Glomerular endothelial cell (primary cell): ENCODE results near the gene CAMK1D. TPM values are rescaled to one million over a fixed set of nuclear protein-coding genes. Genes with fewer than 3 reads are reported as not detected.

Source experiments
- DNase-seq: peaks from one replicate; pipeline ENCODE4 v3.0.0-alpha.2; 2011; ENCODE audit warnings: low read depth, low spot score; ENCODE audit errors: extremely low read depth
- total RNA-seq: library from RNA; depleted of rRNA; stranded (reverse); fragments of >200 nt; gene quantifications from 2 replicates; pipeline ENCODE4 v1.2.3, GENCODE V29; 2015

The CAMK1D gene
- total RNA-seq, 1 donor from 2014 or later: 2.0 TPM

- no peak for DNase-seq
These were observed 425.0 kb downstream of the CAMK1D start for GRCh38 chr10:12774204-12774894.

GRCh38 chr10:12777840-12778585, 428.7 kb downstream of the CAMK1D start:
- no peak for DNase-seq

GRCh38 chr10:12780634-12781601, 431.6 kb downstream of the CAMK1D start:
- DNase-seq: no peak

- DNase-seq: no peak
These were observed 432.6 kb downstream of the CAMK1D start for GRCh38 chr10:12781976-12782375.

GRCh38 chr10:12782537-12782936, 433.2 kb downstream of the CAMK1D start:
- DNase-seq: peak; percentile 37

GRCh38 chr10:12783293-12783692, 433.9 kb downstream of the CAMK1D start:
- DNase-seq: no peak

- no peak for DNase-seq
These were observed 435.3 kb downstream of the CAMK1D start for GRCh38 chr10:12784646-12785045.

- DNase-seq: no peak
These were observed 436.1 kb downstream of the CAMK1D start for GRCh38 chr10:12785415-12785831.

- no peak for DNase-seq
These were observed 437.9 kb downstream of the CAMK1D start for GRCh38 chr10:12787297-12787696.

GRCh38 chr10:12788277-12788676, 438.9 kb downstream of the CAMK1D start:
- DNase-seq: no peak

- no peak for DNase-seq
These were observed 440.9 kb downstream of the CAMK1D start for GRCh38 chr10:12790270-12790669.

- DNase-seq: no peak
These were observed 442.4 kb downstream of the CAMK1D start for GRCh38 chr10:12791728-12792127.

GRCh38 chr10:12792889-12793556, 443.7 kb downstream of the CAMK1D start:
- DNase-seq: no peak

GRCh38 chr10:12795315-12796110, 446.2 kb downstream of the CAMK1D start:
- DNase-seq: no peak

GRCh38 chr10:12796401-12797160, 447.2 kb downstream of the CAMK1D start:
- DNase-seq: no peak

- no peak for DNase-seq
These were observed 448.3 kb downstream of the CAMK1D start for GRCh38 chr10:12797471-12798262.

- no peak for DNase-seq
These were observed 449.8 kb downstream of the CAMK1D start for GRCh38 chr10:12799144-12799543.

GRCh38 chr10:12799714-12800113, 450.4 kb downstream of the CAMK1D start:
- DNase-seq: no peak
